A673 (cell line): Measurements from ENCODE around the gene NLRP1. TPM values are rescaled to one million over a fixed set of nuclear protein-coding genes. Genes with fewer than 3 reads are reported as not detected.
A peak's percentile ranks its signal among the peaks of the same experiment; 100 is the strongest.

Experiments
- BruUV-seq: library from RNA; stranded (reverse); fragments of 400-500 nt; replicated peaks from 2 replicates; lab custom pipeline; 2021; lab: Mats Ljungman, UMichigan
- CTCF ChIA-PET: fragments of 300-600 bp; sonication (Branson Sonifier 250); formaldehyde crosslinking; loops from one replicate; lab custom pipeline; 2022; ENCODE audit warnings: antibody characterized with exemption; lab: Charles Lee
- POLR2A ChIA-PET: fragments of 300-600 bp; sonication (Branson Sonifier 250); formaldehyde crosslinking; loops from one replicate; lab custom pipeline; 2022; ENCODE audit warnings: antibody characterized with exemption; ENCODE audit not compliant: low non-redundant PET; lab: Charles Lee
- DNase-seq: peaks from one replicate; pipeline ENCODE4 v3.0.0-alpha.2; 2015; ENCODE audit warnings: low spot score
- H3K27ac ChIP-seq: fragments of 200-600 bp; sonication (generic); 2 replicates; pipeline ENCODE4 v1.5.1; 2016; ENCODE audit warnings: mixed run types, low read depth, mild to moderate bottlenecking, mixed read lengths, antibody characterized with exemption, low read length; ENCODE audit not compliant: poor library complexity, severe bottlenecking
- H3K27me3 ChIP-seq: fragments of 200-600 bp; sonication (generic); replicated peaks from 2 replicates; pipeline ENCODE4 v1.6.1; 2017; ENCODE audit warnings: mixed run types, low read depth, mild to moderate bottlenecking, mixed read lengths, antibody characterized with exemption, low read length; ENCODE audit not compliant: insufficient read depth, poor library complexity
- H3K36me3 ChIP-seq: fragments of 200-600 bp; sonication (generic); 2 replicates; pipeline ENCODE4 v1.6.1; 2016; ENCODE audit warnings: mixed run types, mild to moderate bottlenecking, mixed read lengths, antibody characterized with exemption, low read length; ENCODE audit not compliant: insufficient read depth, poor library complexity, severe bottlenecking
- H3K4me1 ChIP-seq: fragments of 200-600 bp; sonication (generic); 2 replicates; pipeline ENCODE4 v1.6.1; 2017; ENCODE audit warnings: mixed run types, mild to moderate bottlenecking, mixed read lengths, antibody characterized with exemption, low read length; ENCODE audit not compliant: insufficient read depth, poor library complexity, severe bottlenecking
- H3K4me3 ChIP-seq: fragments of 200-600 bp; sonication (generic); 2 replicates; pipeline ENCODE4 v1.5.1; 2016; ENCODE audit warnings: low read depth, mixed run types, mild to moderate bottlenecking, mixed read lengths, low read length; ENCODE audit not compliant: poor library complexity, severe bottlenecking
- H3K9me3 ChIP-seq: fragments of 200-600 bp; sonication (generic); 2 replicates; pipeline ENCODE4 v1.6.1; 2016; ENCODE audit warnings: mixed run types, low read depth, mild to moderate bottlenecking, mixed read lengths, antibody characterized with exemption, low read length; ENCODE audit not compliant: poor library complexity, severe bottlenecking
- EZH2 ChIP-seq: fragments of 200-600 bp; sonication (generic); IDR thresholded peaks from 2 replicates; pipeline ENCODE4 v1.6.1; 2017; ENCODE audit warnings: borderline replicate concordance, low read depth, mild to moderate bottlenecking, mixed read lengths, antibody characterized with exemption, low read length; ENCODE audit not compliant: poor library complexity, severe bottlenecking
- intact Hi-C: fragments of 100-400 bp; cut with micrococcal nuclease; formaldehyde crosslinking; loops from one replicate; pipeline ENCODE4 v1.10.0; 2022; ENCODE audit not compliant: unreplicated experiment
- total RNA-seq: library from RNA; stranded (reverse); gene quantifications from 2 replicates; pipeline ENCODE4 v1.2.3, GENCODE V29; 2021
- TF ChIP-seq, protein P1 (sequence below): fragments of 300-800, 200-600 bp; sonication (generic); conservative IDR thresholded peaks from 2 replicates; pipeline ENCODE4 v1.5.1; 2017; ENCODE audit warnings: low read depth, mild to moderate bottlenecking, antibody characterized with exemption, low read length, moderate library complexity, mixed read lengths

Gene NLRP1
- total RNA-seq, 1 experiment from 2014 or later: 5.2 TPM

- DNase-seq: no peak
- intact Hi-C loops: no loop called here
- H3K27me3 ChIP-seq: peaks cover 66% of the 10 kb centered on the region
- H3K4me3 ChIP-seq: no peak overlapping the region
- no TSS peak for BruUV-seq
- ChIA-PET CTCF (no interaction called here), POLR2A (interaction anchor here (0.6 kb wide), 1 partner anchor 110 kb away, joined by 4 read pairs; the partner anchor contains the start of gene DERL2)
- no peak overlapping the region for H3K27ac ChIP-seq
- H3K36me3 ChIP-seq: no peaks in the 10 kb centered on the region
- H3K9me3 ChIP-seq: no peaks in the 10 kb centered on the region
- TF ChIP-seq, protein P1, sequence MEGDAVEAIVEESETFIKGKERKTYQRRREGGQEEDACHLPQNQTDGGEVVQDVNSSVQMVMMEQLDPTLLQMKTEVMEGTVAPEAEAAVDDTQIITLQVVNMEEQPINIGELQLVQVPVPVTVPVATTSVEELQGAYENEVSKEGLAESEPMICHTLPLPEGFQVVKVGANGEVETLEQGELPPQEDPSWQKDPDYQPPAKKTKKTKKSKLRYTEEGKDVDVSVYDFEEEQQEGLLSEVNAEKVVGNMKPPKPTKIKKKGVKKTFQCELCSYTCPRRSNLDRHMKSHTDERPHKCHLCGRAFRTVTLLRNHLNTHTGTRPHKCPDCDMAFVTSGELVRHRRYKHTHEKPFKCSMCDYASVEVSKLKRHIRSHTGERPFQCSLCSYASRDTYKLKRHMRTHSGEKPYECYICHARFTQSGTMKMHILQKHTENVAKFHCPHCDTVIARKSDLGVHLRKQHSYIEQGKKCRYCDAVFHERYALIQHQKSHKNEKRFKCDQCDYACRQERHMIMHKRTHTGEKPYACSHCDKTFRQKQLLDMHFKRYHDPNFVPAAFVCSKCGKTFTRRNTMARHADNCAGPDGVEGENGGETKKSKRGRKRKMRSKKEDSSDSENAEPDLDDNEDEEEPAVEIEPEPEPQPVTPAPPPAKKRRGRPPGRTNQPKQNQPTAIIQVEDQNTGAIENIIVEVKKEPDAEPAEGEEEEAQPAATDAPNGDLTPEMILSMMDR: no peak
- no peak for TF ChIP-seq EZH2
- H3K4me1 ChIP-seq: no peaks in the 10 kb centered on the region
These were observed 11.5 kb upstream of the NLRP1 start for GRCh38 chr17:5595831-5596230.

GRCh38 chr17:5592382-5592781 lies 8.1 kb upstream of the NLRP1 start:
- intact Hi-C loops: no loop called here
- no peaks in the 10 kb centered on the region for H3K36me3 ChIP-seq
- CTCF ChIA-PET: interaction anchor here (0.6 to 2.3 kb wide), 7 partner anchors 75 to 846 kb away, joined by 3 to 13 read pairs (median 3); no protein-coding TSS in a partner anchor
- DNase-seq: peak; percentile 80
- no peaks in the 10 kb centered on the region for H3K4me1 ChIP-seq
- no peak overlapping the region for H3K27ac ChIP-seq
- TF ChIP-seq EZH2: no peak
- TF ChIP-seq, protein P1: peak; percentile 71
- POLR2A ChIA-PET: interaction anchor here (0.6 kb wide), 1 partner anchor 594 kb away, joined by 3 read pairs; no protein-coding TSS in a partner anchor
- BruUV-seq: no TSS peak
- no peaks in the 10 kb centered on the region for H3K9me3 ChIP-seq
- no peak overlapping the region for H3K4me3 ChIP-seq
- peaks cover 52% of the 10 kb centered on the region for H3K27me3 ChIP-seq

- CTCF ChIA-PET: interaction anchor here (0.9 to 2.3 kb wide), 5 partner anchors 180 to 844 kb away, joined by 3 to 13 read pairs (median 3); no protein-coding TSS in a partner anchor
- POLR2A ChIA-PET: no interaction called here
- TF ChIP-seq, protein P1: no peak
- no TSS peak for BruUV-seq
- intact Hi-C loops: loop anchor here (1.0 kb wide), 1 partner anchor 830 kb away; no protein-coding TSS in a partner anchor
- no peaks in the 10 kb centered on the region for H3K4me1 ChIP-seq
- no peaks in the 10 kb centered on the region for H3K36me3 ChIP-seq
- H3K27me3 ChIP-seq: peaks cover 52% of the 10 kb centered on the region
- no peak overlapping the region for H3K27ac ChIP-seq
- DNase-seq: no peak
- no peak overlapping the region for H3K4me3 ChIP-seq
- no peaks in the 10 kb centered on the region for H3K9me3 ChIP-seq
These were observed 7.7 kb upstream of the NLRP1 start for GRCh38 chr17:5591966-5592365.
